ENCODE data around the gene DNAJC18.
"Not testable (repeated sequence)": the region's sequence is repeated elsewhere in the genome, so short reads cannot be mapped to it uniquely, and the experiment has no call there.

DNAJC18 gene

DNA sequence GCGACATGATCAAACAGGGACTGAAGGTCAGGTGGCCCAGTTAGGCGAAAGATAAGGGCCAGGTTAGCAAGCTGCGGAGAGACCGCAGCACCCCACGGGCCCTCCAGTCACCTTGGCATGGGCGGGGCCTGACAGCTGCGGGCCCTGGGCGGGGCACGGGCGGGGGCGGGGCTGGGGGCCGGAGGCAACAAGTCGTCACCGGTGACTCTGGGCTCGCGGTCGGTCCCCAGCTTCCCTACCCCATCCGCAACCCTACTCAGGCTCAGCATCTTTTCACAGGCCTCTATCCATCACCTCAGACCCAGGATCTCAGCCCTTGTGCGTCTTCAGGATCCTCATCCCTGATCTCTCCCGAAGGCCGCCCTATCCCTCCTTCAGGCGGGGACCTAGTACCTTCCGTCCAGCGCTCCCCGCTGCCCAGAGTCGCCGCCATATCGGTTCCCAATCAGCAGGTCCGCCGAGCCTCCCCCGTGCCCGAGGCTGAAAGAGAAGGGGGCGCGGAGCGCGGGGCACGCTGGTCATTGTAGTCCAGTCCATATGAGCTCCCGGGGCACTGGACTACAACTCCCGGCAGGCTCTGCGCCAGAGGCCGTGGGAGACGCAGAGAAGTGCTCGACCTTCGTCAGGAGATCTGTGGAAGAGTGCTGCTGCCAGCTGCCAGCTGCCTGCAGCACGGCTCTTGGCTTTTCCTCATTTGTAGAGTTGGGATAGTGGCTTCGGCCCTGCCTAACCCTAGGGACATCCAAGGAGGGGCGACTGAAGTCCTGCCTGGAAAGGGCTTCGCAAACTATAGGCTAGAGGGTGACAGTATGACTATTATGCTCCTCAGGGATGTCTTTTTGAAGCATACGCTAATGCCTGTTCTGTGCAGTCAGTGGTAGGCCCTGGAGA, at the start of gene DNAJC18:
DNAJC18 (minus strand) TSS at position 513 of the 891 bp plus-strand sequence; CDS start at position 433, 80 bp downstream.
- DNase-seq: peak; percentile 91

DNA sequence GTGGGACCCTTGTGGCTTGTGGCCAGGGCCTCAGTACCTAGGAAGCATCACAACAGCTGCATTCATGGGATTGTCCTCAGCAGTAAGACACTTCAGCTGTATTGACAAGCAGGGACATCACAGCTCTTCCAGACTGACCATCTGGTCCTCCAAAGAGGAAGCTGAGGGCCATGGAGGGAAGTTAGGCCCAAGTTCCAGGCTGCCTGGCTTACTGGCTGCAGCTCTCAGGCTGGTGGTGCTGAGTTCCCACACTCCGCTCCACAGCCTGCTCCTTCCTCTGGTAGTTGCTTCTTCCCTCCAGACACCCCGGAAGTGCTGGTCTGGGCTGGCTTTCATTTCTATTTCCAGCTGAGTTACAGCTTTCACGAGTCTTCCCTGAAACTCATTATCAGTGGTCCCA, 48.9 kb upstream of the DNAJC18 start:
- no peak for DNase-seq

DNA sequence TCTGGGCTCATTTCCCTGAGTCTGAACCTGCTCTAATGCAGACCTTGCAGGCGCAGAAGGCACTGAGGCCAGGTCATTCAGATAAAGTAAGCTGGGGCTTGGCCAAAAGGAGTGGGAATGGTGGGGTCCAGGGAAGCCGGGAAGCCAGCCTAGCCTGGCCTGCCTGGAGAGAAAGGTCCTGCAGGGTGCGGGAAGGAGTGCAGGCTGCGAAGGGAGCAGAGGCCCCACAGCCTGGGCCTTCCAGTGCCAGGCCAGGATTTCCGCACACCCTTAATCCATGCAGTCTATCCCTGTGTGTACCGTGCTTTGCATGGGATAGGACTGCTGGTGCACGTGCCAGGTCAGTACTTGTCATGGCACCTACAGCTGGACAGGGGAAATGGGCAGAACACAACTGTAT, 46.9 kb upstream of the DNAJC18 start:
- no peak for DNase-seq

DNA sequence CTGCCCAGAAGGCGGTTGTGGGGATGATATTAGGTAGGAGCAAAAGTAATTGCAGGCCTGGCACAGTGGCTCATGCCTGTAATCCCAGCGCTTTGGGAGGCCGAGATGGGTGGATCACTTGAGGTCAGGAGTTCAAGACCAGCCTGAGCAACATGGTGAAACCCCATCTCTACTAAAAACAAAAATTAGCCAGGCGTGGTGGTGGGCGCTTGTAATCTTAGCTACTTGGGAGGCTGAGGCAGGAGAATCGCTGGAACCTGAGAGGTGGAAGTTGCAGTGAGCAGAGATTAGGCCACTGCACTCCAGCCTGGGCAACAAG, 43.5 kb upstream of the DNAJC18 start:
- not testable (repeated sequence) for DNase-seq

DNA sequence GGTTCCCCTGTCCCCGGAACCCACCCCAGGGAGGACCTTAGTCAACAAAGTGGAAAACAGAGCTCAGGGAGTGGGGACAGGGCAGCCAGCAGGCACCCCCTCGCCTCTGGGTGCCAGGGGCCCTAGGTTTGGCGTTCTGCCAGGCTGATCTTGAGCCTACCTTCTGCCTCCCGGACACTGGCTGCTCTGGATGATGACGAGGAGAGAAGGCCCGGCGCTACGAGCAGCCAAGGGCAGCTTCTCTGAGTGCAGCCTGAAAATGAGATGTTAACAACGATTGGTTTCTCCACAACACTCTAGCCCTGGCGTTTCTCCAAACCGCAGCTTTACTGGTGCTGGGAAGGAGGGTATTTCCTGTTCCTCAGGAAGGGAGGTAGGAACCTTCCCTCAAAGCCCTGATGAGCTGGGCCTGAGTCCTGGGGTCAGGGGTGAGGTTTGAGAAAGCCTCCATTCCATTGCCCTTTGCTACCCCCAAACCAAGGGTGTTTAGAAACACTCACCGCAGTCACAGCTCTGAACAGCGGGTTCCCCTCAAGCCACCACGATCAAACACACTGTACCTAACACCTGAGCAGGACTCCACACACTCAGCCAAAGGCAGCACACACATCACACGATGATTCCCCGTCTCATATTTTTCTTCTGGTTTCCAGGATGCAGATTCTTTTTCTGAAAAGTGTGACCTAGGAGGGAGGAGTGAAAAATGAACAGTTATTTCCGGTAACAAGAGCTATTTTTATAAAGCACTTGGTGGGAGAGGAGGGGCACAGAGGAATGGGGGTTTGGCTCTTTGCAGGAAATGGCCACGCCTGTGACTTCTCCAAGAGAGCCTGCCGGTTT, 42.9 kb upstream of the DNAJC18 start, which contains the start of gene STING1:
STING1 (minus strand) TSS at position 709 of the 840 bp plus-strand sequence. CDS start 1,054 bp downstream, outside the sequence.
- DNase-seq: peak; percentile 99

DNA sequence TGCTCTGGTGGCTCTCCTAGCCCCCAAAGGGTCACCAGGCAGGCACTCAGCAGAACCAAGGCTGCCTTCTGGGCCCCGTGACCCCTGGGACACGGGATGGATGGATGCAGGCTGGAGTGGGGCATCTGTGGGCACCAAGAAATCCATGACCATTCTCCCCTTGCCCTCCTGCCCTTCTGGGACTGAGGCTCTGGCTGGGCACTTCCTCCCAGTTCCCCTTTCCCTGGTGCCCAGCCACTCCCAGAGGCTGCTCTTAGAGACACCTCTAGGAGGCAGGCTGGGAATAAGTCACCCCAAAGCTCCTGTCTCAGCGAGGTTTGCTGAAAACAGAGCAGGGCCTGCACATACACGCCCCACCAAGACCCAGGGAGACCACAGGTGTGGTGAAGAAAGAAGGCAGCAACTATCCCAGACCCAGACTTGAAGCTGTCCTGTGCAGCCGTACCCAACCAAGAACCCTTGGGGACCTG, 42.3 kb upstream of the DNAJC18 start:
- DNase-seq: peak; percentile 57

DNA sequence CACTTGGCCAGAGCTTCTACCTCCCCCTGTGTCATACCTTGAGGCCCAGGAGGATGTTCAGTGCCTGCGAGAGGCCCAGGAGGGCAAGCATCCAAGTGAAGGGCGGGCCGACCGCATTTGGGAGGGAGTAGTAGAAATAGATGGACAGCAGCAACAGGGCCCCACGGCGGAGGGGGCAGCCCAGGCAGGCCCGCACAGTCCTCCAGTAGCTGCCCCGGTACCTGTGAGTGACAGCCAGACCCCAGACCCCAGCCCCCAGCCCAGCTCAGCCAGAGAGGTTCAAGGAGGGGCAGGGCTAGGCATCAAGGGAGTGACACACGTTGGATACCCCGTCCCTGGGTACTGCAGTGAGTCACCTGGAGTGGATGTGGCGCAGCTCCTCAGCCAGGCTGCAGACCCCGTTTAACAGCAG, 41.8 kb upstream of the DNAJC18 start:
- DNase-seq: no peak

DNA sequence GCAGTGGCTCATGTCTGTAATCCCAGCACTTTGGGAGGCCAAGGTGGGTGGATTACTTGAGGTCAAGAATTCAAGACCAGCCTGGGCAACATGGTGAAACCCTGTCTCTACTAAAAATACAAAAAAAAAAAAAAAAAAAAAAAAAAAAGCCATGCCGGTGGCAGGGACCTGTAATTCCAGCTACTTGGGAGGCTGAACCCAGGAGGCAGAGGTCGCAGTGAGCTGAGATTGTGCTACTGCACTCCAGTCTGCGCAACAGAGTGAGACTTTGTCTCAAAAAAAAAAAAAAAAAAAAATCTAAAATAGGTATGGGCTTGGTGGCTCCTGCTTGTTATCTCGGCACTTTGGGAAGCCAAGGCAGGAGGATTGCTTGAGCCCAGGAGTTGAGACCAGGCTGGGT, 40.4 kb upstream of the DNAJC18 start:
- not testable (repeated sequence) for DNase-seq

DNA sequence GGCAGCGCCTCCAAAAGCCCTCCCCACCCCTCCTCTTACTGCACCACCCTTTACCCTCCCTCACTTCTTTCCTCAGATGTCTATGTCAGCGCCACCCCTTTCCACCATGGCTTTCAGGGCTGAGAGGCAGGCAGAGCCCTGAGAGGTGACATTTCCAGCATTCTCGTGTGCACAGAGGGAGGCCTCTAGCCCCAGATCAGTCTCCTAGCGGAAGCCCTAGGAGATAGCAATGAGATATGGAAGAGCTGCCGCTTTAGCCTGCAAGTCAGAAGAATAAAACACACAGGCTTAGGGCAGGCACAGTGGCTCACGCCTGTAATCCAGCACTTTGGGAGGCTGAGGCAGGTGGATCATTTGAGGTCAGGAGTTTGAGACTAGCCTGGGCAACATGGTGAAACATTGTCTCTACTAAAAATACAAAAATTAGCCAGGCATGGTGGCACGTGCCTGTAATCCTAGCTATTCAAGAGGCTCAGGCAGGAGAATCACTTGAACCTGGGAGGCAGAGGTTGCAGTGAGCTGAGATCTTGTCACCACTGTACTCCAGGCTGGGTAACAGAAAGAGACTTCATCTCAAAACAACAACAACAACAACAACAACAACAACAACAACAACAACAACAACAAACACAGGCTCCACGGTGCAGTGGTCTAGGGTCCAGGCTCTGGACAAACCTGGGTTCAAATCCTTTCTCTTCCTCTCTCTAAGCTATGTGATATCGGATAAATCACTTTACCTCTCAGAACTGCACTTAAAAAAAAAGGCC, 39.5 kb upstream of the DNAJC18 start:
- DNase-seq: not testable (repeated sequence)

DNA sequence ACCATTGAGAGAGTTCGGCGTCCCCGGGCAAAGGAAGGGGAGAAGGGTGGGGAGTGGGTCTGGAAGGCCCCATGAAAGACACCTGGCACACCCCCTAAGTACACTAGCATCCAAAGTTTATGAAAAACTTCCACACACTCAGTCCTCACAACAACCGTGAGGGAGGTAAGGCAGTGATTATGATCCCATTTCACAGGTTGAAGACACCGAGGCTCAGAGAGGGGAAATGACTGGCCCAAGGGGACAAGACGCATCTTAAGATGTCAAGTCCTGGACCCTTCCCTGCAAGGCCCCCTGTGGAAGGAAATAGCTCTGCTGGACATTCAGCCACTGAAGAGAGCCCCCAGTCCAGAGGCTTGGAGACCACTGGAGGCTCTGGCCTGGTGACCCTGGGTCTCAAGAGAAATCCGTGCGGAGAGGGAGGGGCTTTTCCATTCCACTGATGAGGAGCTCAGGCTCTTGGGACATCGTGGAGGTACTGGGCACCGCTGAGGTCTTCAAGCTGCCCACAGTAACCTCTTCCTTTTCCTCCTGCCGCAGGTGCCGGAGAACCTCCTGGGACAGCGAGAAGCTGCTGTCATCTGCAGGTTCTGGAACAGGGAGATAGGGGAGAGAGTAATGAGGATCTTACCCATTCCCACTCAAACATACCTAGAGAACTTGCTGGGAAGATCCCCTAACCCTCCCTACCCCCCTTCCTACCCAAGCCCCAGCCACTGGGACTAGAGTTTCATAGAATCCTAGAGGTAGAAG, 36.7 kb upstream of the DNAJC18 start:
- DNase-seq: no peak

DNA sequence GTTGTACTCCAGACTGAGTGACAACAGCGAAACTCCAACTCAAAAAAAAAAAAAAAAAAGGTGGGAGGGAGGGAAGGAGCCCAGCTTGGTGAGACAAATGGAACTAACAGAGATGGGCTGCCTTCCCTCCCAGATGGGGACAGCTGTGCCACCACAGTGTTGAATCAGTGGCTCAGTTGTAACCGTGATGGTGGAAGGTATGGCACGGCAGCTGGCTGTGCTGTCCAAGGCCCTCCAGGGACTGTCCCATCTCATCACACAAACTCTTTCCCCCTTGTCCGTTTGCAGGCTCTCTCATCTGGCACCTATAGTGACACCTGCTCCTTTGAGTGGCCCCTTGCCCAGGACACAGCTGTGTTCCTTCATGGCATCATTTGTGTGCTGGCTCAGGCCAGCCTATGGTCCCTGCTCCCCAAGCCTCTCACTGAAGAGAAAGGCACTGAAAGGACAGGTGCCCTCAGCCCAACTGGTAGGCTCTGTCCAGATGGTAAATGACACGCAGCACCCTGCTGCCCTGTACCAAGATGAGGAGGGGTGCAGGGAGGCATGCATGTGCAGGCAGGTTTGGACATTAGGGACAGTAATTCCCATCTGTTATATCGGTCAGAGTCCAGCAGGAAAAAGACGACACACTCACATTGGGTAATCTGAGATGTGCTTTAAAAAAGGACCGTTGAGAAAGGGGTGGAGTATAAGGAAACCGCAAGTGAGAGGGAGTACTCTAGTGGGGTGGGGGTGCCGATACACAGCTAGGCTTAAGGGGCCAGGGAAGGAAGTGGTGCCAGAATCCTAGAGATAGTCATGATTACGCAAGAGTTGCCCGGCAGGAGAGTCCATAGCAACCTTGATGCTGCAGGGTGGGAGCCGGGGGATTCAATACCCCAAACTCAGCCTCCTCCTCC, 35.8 kb upstream of the DNAJC18 start:
- peak; percentile 68 for DNase-seq

DNA sequence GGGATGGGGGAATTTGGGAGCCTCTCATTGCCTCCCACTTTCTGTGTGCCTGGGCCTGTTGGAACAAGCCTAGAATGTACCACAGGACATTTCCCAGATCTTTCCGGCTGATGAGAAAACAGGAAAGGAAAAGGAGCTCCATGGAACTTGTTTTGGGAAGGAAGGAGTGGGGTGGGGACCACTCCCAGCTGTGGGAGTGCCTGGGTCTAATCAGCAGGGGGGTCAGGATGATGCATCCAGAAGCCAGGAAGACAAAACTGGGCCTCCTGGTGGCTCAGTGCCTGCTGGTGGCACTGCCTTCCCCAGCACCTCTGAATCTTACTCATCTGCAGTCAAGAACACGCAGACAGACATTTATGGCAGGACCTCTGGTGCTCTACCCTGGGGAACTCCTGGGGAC, 34.2 kb upstream of the DNAJC18 start:
- DNase-seq: peak; percentile 31

DNA sequence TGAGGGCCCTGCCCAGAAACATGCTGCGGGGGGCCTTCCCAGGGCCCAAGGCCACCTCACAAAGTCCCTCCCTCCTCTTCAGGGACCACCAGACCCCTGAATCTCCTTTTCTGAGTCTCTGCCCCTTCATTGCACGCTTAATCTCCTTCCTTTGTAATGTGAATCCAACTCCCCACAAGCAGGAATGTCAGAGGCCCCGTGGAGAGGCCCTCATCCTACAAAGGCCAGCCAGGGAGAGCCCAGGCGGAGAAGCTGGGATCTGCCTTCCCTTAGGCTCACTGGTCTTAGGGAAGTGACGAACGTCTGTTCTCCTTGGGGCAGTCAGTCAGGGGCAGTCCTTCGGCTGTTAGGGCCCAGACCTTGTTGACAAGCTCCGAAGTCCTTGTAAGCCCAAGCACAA, 33.8 kb upstream of the DNAJC18 start:
- DNase-seq: no peak

DNA sequence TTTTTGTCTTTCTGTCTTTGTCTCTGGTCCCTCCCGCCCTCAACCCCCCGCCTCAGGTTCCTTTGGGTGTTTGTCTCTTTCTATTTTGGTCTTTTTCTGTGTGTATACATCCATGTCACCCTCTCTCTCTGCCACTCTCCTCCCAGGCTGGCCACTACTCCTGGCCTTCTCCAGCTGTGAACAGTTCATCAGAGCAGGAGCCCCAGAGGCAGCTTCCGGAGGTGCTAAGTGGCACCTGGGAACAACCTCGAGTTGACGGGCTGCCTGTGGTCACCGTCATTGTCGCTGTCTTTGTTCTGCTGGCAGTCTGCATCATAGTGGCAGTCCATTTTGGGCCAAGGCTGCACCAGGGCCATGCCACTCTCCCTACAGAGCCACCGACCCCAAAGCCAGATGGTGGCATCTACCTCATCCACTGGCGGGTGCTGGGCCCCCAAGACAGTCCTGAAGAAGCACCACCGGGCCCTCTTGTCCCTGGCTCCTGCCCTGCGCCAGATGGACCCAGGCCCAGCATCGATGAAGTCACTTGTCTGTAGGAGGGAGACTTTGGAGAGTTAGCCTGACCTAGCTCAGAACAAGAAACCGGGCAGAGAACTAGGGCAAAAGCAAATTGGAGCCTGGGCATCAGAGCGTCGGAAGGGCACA, 33.2 kb upstream of the DNAJC18 start:
- DNase-seq: no peak

DNA sequence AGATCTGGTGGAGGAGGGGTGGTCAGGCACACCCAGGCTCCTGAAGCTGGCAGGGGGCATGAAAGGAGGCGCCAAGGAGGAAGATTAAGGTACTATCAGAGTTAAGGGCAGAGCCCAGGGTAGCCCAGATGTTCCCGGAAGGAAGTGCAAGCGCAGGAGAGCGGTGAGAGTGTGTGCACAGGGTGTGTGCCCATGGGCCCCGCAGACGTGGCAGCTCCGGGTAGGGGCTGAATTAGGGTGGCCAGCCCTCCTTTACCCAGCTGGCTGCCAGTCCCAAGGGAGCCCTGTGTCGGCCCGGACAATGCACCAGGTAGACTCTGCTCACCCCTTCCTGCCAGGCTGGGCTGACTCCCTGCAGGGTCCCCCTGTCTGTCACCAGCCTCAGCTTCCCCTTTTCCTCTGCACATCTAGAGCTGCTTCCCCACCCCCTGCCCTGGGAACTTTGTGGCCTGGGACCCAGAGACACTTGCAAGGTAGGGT, 31.5 kb upstream of the DNAJC18 start, which contains the start of gene SMIM33:
SMIM33 (plus strand) TSS at position 184 of the 480 bp plus-strand sequence; CDS start at position 302, 118 bp downstream.
- no peak for DNase-seq

DNA sequence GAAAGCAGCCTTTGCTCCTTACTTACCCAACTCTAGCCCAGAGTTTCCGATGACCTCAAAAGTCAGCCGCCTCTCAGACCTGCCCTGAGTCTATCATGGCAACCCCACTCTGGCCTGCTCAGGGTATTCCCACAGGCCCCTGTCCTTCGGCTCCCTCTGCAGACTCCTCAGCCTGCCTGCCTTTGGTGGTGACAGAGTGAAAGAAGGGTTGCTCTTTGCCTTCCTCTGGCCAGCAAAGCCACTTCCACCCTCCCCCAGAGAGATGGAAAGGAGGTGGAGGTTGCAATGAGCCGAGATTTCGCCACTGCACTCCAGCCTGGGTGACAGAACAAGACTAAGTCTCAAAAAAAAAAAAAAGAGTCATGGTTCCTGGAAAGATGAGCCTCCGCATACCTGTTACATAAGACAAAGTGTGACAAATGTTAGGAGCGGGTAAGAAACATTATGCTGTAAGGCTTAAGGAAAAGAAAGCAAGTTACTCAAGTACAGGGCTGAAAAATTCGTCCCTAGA, 29.2 kb upstream of the DNAJC18 start:
- DNase-seq: no peak

DNA sequence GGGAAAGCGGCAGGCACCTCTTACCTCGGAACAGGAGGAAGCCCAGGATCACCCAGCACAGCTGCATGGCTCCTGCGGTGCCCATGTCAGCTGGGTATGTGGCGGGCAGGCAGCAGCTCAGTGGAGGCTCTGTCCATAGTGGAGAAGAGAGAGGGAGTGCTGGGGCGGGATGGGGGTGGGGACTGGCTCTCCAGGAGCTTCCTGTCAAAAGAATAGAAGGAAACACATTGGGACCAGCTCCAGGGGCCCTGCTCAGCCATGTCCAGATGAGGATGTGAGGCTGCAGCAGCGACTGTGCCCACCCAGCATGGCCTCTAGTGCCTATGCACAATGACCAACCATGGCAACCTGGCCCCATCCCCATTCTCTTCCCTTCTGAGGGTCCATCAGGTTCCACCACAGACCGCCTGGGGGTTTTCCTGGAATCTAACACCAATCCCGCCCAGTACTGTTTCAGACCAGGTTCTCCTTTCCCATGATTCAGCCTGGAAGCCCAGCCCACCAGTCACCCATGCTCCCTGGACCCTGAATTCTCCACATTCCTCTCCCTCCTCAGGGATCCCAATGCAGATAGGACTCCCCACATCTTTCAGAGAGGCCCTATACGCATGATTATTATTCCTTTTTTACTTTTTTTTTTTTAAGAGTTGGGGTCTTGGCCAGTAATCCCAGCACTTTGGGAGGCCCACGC, 23.4 kb upstream of the DNAJC18 start, which contains the start of gene ECSCR:
ECSCR (minus strand) TSS at position 158 of the 691 bp plus-strand sequence; CDS start at position 85, 73 bp downstream.
- DNase-seq: peak; percentile 39

DNA sequence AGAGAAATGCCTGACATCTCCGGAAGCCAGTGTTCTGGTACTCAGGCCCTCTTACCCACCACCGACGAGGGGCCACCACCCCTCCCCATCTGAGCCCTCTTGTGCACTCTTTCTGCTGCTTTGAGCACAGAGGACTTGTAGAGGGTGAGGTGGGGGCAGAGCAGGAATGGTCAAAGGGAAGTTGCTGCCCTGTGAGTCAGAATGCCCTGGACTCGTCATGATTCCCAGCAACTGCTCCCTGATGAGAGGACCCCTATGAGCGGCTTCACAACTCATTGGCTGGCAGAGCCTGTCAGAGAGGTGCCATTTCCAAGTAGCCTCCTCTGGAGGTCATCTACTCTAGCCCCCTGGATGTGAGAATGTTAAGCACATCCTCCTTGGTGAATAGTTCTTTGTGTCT, 22.4 kb upstream of the DNAJC18 start:
- DNase-seq: peak; percentile 76

DNA sequence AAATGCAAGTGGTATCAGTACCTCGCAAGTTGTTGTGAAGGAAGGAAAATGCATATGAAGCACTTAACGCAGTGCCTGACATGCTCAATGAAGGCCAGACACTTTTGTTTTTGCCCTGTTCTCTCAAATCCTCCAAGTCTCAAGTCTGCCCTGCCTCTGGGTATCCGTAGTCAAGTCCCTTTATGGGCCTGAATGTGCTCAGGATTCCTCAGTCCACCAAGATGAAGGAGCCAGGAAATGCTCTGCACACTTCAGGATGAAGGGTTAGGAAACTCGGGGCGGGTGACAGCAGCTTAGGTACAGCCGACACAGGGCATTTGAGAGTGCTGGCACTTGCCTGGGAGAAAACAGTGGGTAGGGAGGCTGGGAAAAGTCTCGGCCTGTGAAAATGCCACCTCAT, 21.9 kb upstream of the DNAJC18 start:
- DNase-seq: no peak
